B cell (primary cell): ENCODE data around the gene UCKL1. TPM values are rescaled to one million over a fixed set of nuclear protein-coding genes. Genes with fewer than 3 reads are reported as not detected.

Experiments
- ATAC-seq: fragments of 200-7000 bp; cut with Tn5 transposase; one replicate; pipeline ENCODE4 v1.10.0; 2021; ENCODE audit warnings: low read depth, mild to moderate bottlenecking, moderate number of reproducible peaks, moderate library complexity
- CTCF ChIA-PET: fragments of 350-600 bp; sonication (Branson Sonifier 250); formaldehyde crosslinking; loops from one replicate; lab custom pipeline; 2021; ENCODE audit warnings: antibody characterized with exemption, inconsistent platforms; lab: Charles Lee
- POLR2A ChIA-PET: fragments of 350-600 bp; sonication (Branson Sonifier 250); formaldehyde crosslinking; loops from one replicate; lab custom pipeline; 2021; ENCODE audit warnings: antibody characterized with exemption; lab: Charles Lee
- DNase-seq: peaks from one replicate; pipeline ENCODE4 v3.0.0; 2013
- H2AFZ ChIP-seq: 2 replicates; pipeline ENCODE4 v1.6.1; 2012; ENCODE audit warnings: mild to moderate bottlenecking, low read depth, low read length; ENCODE audit not compliant: insufficient read depth, poor library complexity, severe bottlenecking
- H3K27ac ChIP-seq, 2 donors: 1 replicate in 1 of 2; 2 replicates in 1 of 2; pipeline ENCODE4 v1.5.1; 2012 to 2013; ENCODE audit warnings: low read length in 2 of 2, mild to moderate bottlenecking in 2 of 2, moderate library complexity in 1 of 2
- H3K27me3 ChIP-seq, 4 experiments: fragments of 200-600 bp in 1 of 4; sonication (generic) in 1 of 4; replicated peaks in 1 of 4; 1 replicate in 2 of 4; 2 replicates in 2 of 4; pipeline versions ENCODE4 v1.6.1 to v1.7.0; 2013 to 2016; ENCODE audit warnings: low read length in 3 of 4, mild to moderate bottlenecking in 2 of 4, mixed read lengths in 1 of 4, moderate library complexity in 1 of 4; ENCODE audit not compliant: insufficient read depth in 4 of 4, control insufficient read depth in 3 of 4; ENCODE audit errors: control extremely low read depth in 1 of 4
- H3K36me3 ChIP-seq, 2 experiments: replicated peaks in 1 of 2; 1 replicate in 1 of 2; 2 replicates in 1 of 2; pipeline versions ENCODE4 v1.6.1 to v1.7.1; 2013; ENCODE audit warnings: low read length in 1 of 2; ENCODE audit not compliant: insufficient read depth in 2 of 2, control insufficient read depth in 1 of 2; ENCODE audit errors: control extremely low read depth in 1 of 2, extremely low read depth in 1 of 2
- H3K4me1 ChIP-seq, 2 donors: fragments of 200-600 bp in 1 of 2; sonication (generic) in 1 of 2; 1 replicate in 1 of 2; 2 replicates in 1 of 2; pipeline versions ENCODE4 v1.5.1 to v1.6.1; 2013 to 2017; ENCODE audit warnings: low read length in 2 of 2; ENCODE audit not compliant: control insufficient read depth in 2 of 2, insufficient read depth in 2 of 2
- H3K4me2 ChIP-seq: replicated peaks from 2 replicates; pipeline ENCODE3; 2012; ENCODE audit warnings: mild to moderate bottlenecking, low read depth, low read length; ENCODE audit not compliant: poor library complexity, severe bottlenecking
- H3K4me3 ChIP-seq, 5 experiments: fragments of 200-600 bp in 1 of 5; sonication (generic) in 1 of 5; 1 replicate in 3 of 5; 2 replicates in 2 of 5; pipeline versions ENCODE4 v1.5.1 to v1.7.0; 2011 to 2016; ENCODE audit warnings: low read length in 4 of 5, mild to moderate bottlenecking in 4 of 5, low read depth in 2 of 5, control low read depth in 1 of 5, moderate library complexity in 1 of 5; ENCODE audit not compliant: insufficient read depth in 1 of 5; ENCODE audit errors: control extremely low read depth in 1 of 5, extremely low read depth in 1 of 5
- H3K79me2 ChIP-seq: fragments of 200-600 bp; sonication (generic); one replicate; pipeline ENCODE4 v1.6.0; 2016; ENCODE audit warnings: low read length; ENCODE audit not compliant: control insufficient read depth, insufficient read depth
- H3K9ac ChIP-seq: fragments of 200-600 bp; sonication (generic); 2 replicates; pipeline ENCODE4 v1.6.1; 2017; ENCODE audit warnings: mild to moderate bottlenecking, low read length, moderate library complexity
- H3K9me3 ChIP-seq, 3 donors: one replicate each; pipeline versions ENCODE4 v1.6.1 to v1.7.1; 2013; ENCODE audit warnings: low read length in 2 of 3; ENCODE audit not compliant: control insufficient read depth in 2 of 3, insufficient read depth in 1 of 3; ENCODE audit errors: control extremely low read depth in 1 of 3
- H4K20me1 ChIP-seq: 2 replicates; pipeline ENCODE4 v1.6.0; 2012; ENCODE audit warnings: mild to moderate bottlenecking, low read length; ENCODE audit not compliant: insufficient read depth, control insufficient read depth, poor library complexity, severe bottlenecking
- H3K27ac Mint-ChIP-seq: one replicate; pipeline ENCODE4 v1.8.0; 2021; ENCODE audit warnings: mixed read lengths
- H3K27me3 Mint-ChIP-seq: one replicate; pipeline ENCODE4 v1.8.0; 2021; ENCODE audit warnings: mixed read lengths
- H3K4me1 Mint-ChIP-seq: one replicate; pipeline ENCODE4 v1.8.0; 2021; ENCODE audit warnings: mixed read lengths
- H3K4me3 Mint-ChIP-seq: one replicate; pipeline ENCODE4 v1.8.0; 2021; ENCODE audit warnings: mixed read lengths
- H3K9me3 Mint-ChIP-seq: one replicate; pipeline ENCODE4 v1.8.0; 2022; ENCODE audit warnings: mixed read lengths; ENCODE audit not compliant: insufficient read depth
- CTCF ChIP-seq: fragments of 200-600 bp; IDR thresholded peaks from one replicate; pipeline ENCODE4 v1.8.0; 2022; ENCODE audit warnings: antibody characterized with exemption, mild to moderate bottlenecking
- EZH2 ChIP-seq: IDR thresholded peaks from 2 replicates; pipeline ENCODE4 v1.6.1; 2012; ENCODE audit warnings: borderline replicate concordance, low read depth, mild to moderate bottlenecking, moderate library complexity, low read length; ENCODE audit not compliant: insufficient read depth, poor library complexity, severe bottlenecking
- WGBS: methylation state at CpG from one replicate; pipeline ENCODE4 v1.1.5; 2013; ENCODE audit warnings: missing lambda C conversion rate; ENCODE audit not compliant: insufficient coverage; 5-methylcytosine and 5-hydroxymethylcytosine counted together
- intact Hi-C: fragments of 100-400 bp; cut with micrococcal nuclease; formaldehyde crosslinking; loops from one replicate; pipeline ENCODE4 v1.10.0; 2022
- polyA plus RNA-seq: library from polyadenylated mRNA; depleted of rRNA; stranded (reverse); fragments of >200 nt; gene quantifications from 2 replicates; pipeline ENCODE4 v1.2.3, GENCODE V29; 2012
- total RNA-seq, 2 donors: library from RNA; stranded (reverse); fragments of 120-200 nt in 1 of 2; gene quantifications; 1 replicate in 1 of 2; 2 replicates in 1 of 2; pipeline versions ENCODE4 v1.2.3 to v1.2.4, GENCODE V29; 2013 to 2022

Gene UCKL1
- total and polyA plus RNA-seq, 2 donors (not counting 1 experiment from before 2014, with no cell fraction given), result 106 to 199 TPM

GRCh38 chr20:63903796-63904561 is 52.2 kb downstream of the UCKL1 start:
- Histone ChIP-seq H3K4me2 (no peak overlapping the region), H3K4me1 (peaks cover 11 to 38% of the 10 kb centered on the region in 2 donors)

More at GRCh38 chr20:63903796-63904561, 52.2 kb downstream of the UCKL1 start:
- DNase-seq (no peak), ATAC-seq (no peak)
- Histone ChIP-seq H3K36me3 (peaks cover 1 to 6% of the 10 kb centered on the region in 2 experiments), H3K27ac (no peak overlapping the region), H2AFZ (no peak overlapping the region), H4K20me1 (peaks cover 87% of the 10 kb centered on the region), H3K9ac (no peak overlapping the region), H3K79me2 (peaks cover 100% of the 10 kb centered on the region), H3K4me3 (no peak overlapping the region), H3K27me3 (no peaks in the 10 kb centered on the region), H3K9me3 (no peaks in the 10 kb centered on the region)
- intact Hi-C loops, result no loop called here
- ChIA-PET POLR2A (no interaction called here), CTCF (no interaction called here)
- Mint-ChIP-seq H3K27ac (no peak overlapping the region), H3K9me3 (no peaks in the 10 kb centered on the region), H3K4me1 (peaks cover 49% of the 10 kb centered on the region), H3K27me3 (no peaks in the 10 kb centered on the region), H3K4me3 (no peak overlapping the region)
- WGBS, result 97% methylated on average over 7 of the region's 11 CpGs
- TF ChIP-seq EZH2 (no peak), CTCF (no peak)
